ENCODE data around the gene LIPE.

- TF ChIP-seq CTCF (IDR thresholded peaks at IDR 0.05) (no peak), POLR2A (IDR thresholded peaks at IDR 0.05) (no peak)
These were observed 26.8 kb downstream of the LIPE start for GRCh38 chr19:42400404-42400803.

Data from adrenal gland (tissue), 5 donors.